ENCODE measurements around the gene HIPK3.

HIPK3 gene

GRCh38 chr11:33383075-33383919 is 126.1 kb downstream of the HIPK3 start:
- no peaks in the 10 kb centered on the region for H3K9me3 ChIP-seq (ENCODE audit: control insufficient read depth, insufficient read depth, low read depth, low read length)
- no peak overlapping the region for H3K27ac ChIP-seq (ENCODE audit: extremely low read depth, low read depth, low read length)
- ChIA-PET CTCF (no interaction called here), POLR2A (no interaction called here)
- no peaks in the 10 kb centered on the region for H3K4me1 ChIP-seq (ENCODE audit: control insufficient read depth, insufficient read depth, low read length)
- TF ChIP-seq ZFHX2 (tag by site-specific recombination; conservative IDR thresholded peaks at IDR 0.05) (no peak), ZNF510 (tag by site-specific recombination; IDR thresholded peaks at IDR 0.05; ENCODE audit: insufficient replicate concordance) (no peak), ZNF394 (tag by site-specific recombination; IDR thresholded peaks at IDR 0.05; ENCODE audit: borderline replicate concordance) (no peak), ZNF549 (tag by site-specific recombination; IDR thresholded peaks at IDR 0.05) (no peak), ZNF707 (tag by site-specific recombination; IDR thresholded peaks at IDR 0.05) (no peak)
- H3K4me3 ChIP-seq (ENCODE audit: low read depth, low read length) = no peak overlapping the region
- H3K36me3 ChIP-seq (ENCODE audit: control insufficient read depth in 2 of 2, insufficient read depth in 1 of 2, low read length in 2 of 2) = no peaks in the 10 kb centered on the region

GRCh38 chr11:33383920-33384209 is 126.7 kb downstream of the HIPK3 start:
- POLR2A ChIA-PET = no interaction called here
- CTCF ChIA-PET = no interaction called here
- Histone ChIP-seq H3K9me3 (ENCODE audit: control insufficient read depth, insufficient read depth, low read depth, low read length) (no peaks in the 10 kb centered on the region), H3K4me3 (ENCODE audit: low read depth, low read length) (no peak overlapping the region), H3K36me3 (ENCODE audit: control insufficient read depth in 2 of 2, insufficient read depth in 1 of 2, low read length in 2 of 2) (no peaks in the 10 kb centered on the region), H3K27ac (ENCODE audit: extremely low read depth, low read depth, low read length) (no peak overlapping the region), H3K4me1 (ENCODE audit: control insufficient read depth, insufficient read depth, low read length) (no peaks in the 10 kb centered on the region)
- no peak for TF ChIP-seq ZNF114 (tag by site-specific recombination; IDR thresholded peaks at IDR 0.05)
- no peak for TF ChIP-seq GLIS1 (tag by site-specific recombination; IDR thresholded peaks at IDR 0.05)
- TF ChIP-seq ZBTB6 (tag by site-specific recombination; IDR thresholded peaks at IDR 0.05) = no peak
- TF ChIP-seq OSR2 (tag by site-specific recombination; IDR thresholded peaks at IDR 0.05) = no peak
- no peak for TF ChIP-seq ZNF600 (tag by site-specific recombination; IDR thresholded peaks at IDR 0.05)
- no peak for TF ChIP-seq ZNF830 (tag by site-specific recombination; IDR thresholded peaks at IDR 0.05; ENCODE audit: low read depth)

- H3K4me3 ChIP-seq (ENCODE audit: low read depth, low read length) = no peak overlapping the region
- ChIA-PET CTCF (no interaction called here), POLR2A (no interaction called here)
- no peaks in the 10 kb centered on the region for H3K9me3 ChIP-seq (ENCODE audit: control insufficient read depth, insufficient read depth, low read depth, low read length)
- no peaks in the 10 kb centered on the region for H3K4me1 ChIP-seq (ENCODE audit: control insufficient read depth, insufficient read depth, low read length)
- H3K36me3 ChIP-seq (ENCODE audit: control insufficient read depth in 2 of 2, insufficient read depth in 1 of 2, low read length in 2 of 2) = no peaks in the 10 kb centered on the region
- no peak overlapping the region for H3K27ac ChIP-seq (ENCODE audit: extremely low read depth, low read depth, low read length)
- no peak for TF ChIP-seq ZNF670 (tag by site-specific recombination; IDR thresholded peaks at IDR 0.05; ENCODE audit: low read depth)
- no peak for TF ChIP-seq PRDM4 (tag by site-specific recombination; IDR thresholded peaks at IDR 0.05)
- TF ChIP-seq ZNF335 (tag by site-specific recombination; conservative IDR thresholded peaks at IDR 0.05) = no peak
- no peak for TF ChIP-seq ZNF302 (tag by site-specific recombination; IDR thresholded peaks at IDR 0.05; ENCODE audit: low read depth)
- no peak for TF ChIP-seq ZNF266 (tag by site-specific recombination; IDR thresholded peaks at IDR 0.05; ENCODE audit: low read depth)
- TF ChIP-seq REPIN1 (tag by site-specific recombination; IDR thresholded peaks at IDR 0.05; ENCODE audit: low read depth) = no peak
- no peak for TF ChIP-seq ZNF350 (tag by site-specific recombination; IDR thresholded peaks at IDR 0.05)
- TF ChIP-seq ZNF354C (tag by site-specific recombination; IDR thresholded peaks at IDR 0.05; ENCODE audit: borderline replicate concordance, low read depth) = no peak
- TF ChIP-seq ZNF221 (tag by site-specific recombination; IDR thresholded peaks at IDR 0.05; ENCODE audit: borderline replicate concordance) = no peak
- no peak for TF ChIP-seq BCL11B (tag by site-specific recombination; IDR thresholded peaks at IDR 0.05; ENCODE audit: low read depth)
- no peak for TF ChIP-seq ZNF776 (tag by site-specific recombination; IDR thresholded peaks at IDR 0.05; ENCODE audit: borderline replicate concordance)
- no peak for TF ChIP-seq ZNF518A (tag by site-specific recombination; conservative IDR thresholded peaks at IDR 0.05; ENCODE audit: low read depth)
- no peak for TF ChIP-seq SALL2 (tag by site-specific recombination; IDR thresholded peaks at IDR 0.05; ENCODE audit: borderline replicate concordance)
Observed at GRCh38 chr11:33384220-33384619, 127.0 kb downstream of the HIPK3 start.
